Naive thymus-derived CD8-positive, alpha-beta T cell (primary cell): ENCODE data around the gene KRTAP13-4. TPM values are rescaled to one million over a fixed set of nuclear protein-coding genes. Genes with fewer than 3 reads are reported as not detected.
A peak's percentile ranks its signal among the peaks of the same experiment; 100 is the strongest.

ENCODE experiments used
- ATAC-seq, 2 donors: fragments of 150-1000 bp; cut with Tn5 transposase in 1 of 2; sonication (Bioruptor Pico), chemical (Tn5 transposase) in 1 of 2; 1 replicate in 1 of 2; 2 replicates in 1 of 2; pipeline ENCODE4 v1.10.0; 2021; ENCODE audit warnings: mild to moderate bottlenecking in 2 of 2, moderate library complexity in 2 of 2
- POLR2A ChIA-PET: fragments of 350-600 bp; sonication (Branson Sonifier 250); formaldehyde crosslinking; loops from one replicate; lab custom pipeline; 2021; ENCODE audit warnings: antibody characterized with exemption; lab: Charles Lee
- DNase-seq, 10 donors: peaks; one replicate each; pipeline versions ENCODE4 v3.0.0 to v3.0.0-alpha.2; 2020 to 2022
- H3K27ac Mint-ChIP-seq, 10 donors: one replicate each; pipeline ENCODE4 v1.8.0; 2020 to 2022; ENCODE audit warnings: mild to moderate bottlenecking in 10 of 10, mixed read lengths in 10 of 10, moderate library complexity in 4 of 10, inconsistent platforms in 1 of 10
- H3K27me3 Mint-ChIP-seq, 5 donors: one replicate each; pipeline ENCODE4 v1.8.0; 2021 to 2022; ENCODE audit warnings: mixed read lengths in 5 of 5
- H3K36me3 Mint-ChIP-seq, 3 donors: one replicate each; pipeline ENCODE4 v1.8.0; 2020 to 2022; ENCODE audit warnings: mixed read lengths in 3 of 3, mild to moderate bottlenecking in 2 of 3, inconsistent platforms in 1 of 3
- H3K4me1 Mint-ChIP-seq, 4 donors: one replicate each; pipeline ENCODE4 v1.8.0; 2021 to 2022; ENCODE audit warnings: mixed read lengths in 4 of 4
- H3K4me3 Mint-ChIP-seq, 10 donors: one replicate each; pipeline ENCODE4 v1.8.0; 2020 to 2022; ENCODE audit warnings: mild to moderate bottlenecking in 10 of 10, mixed read lengths in 10 of 10, moderate library complexity in 6 of 10, inconsistent platforms in 1 of 10
- H3K9me3 Mint-ChIP-seq, 9 donors: one replicate each; pipeline ENCODE4 v1.8.0; 2020 to 2022; ENCODE audit warnings: mixed read lengths in 9 of 9, mild to moderate bottlenecking in 3 of 9, inconsistent platforms in 1 of 9, moderate library complexity in 1 of 9
- polyA plus RNA-seq, 3 donors: library from polyadenylated mRNA; unstranded; fragments of 300-500 nt; fragmentation: Illumina TruSeq; gene quantifications; one replicate each; pipeline ENCODE4 v1.2.3, GENCODE V29; 2021
- total RNA-seq, 8 experiments: library from RNA in 2 of 8; stranded (reverse) in 2 of 8; gene quantifications; one replicate each; pipeline ENCODE4 v1.2.3 and lab custom pipeline; 2021 to 2026

Gene KRTAP13-4
- not detected for total RNA-seq
- polyA plus RNA-seq = not detected
- total RNA-seq (lab: John Stamatoyannopoulos, UW) = 0 reads per million in 6 experiments

GRCh38 chr21:30430170-30430655 is at the start of gene KRTAP13-4:
Gene KRTAP13-4, plus strand, starts transcription at chr21:30430220. Its CDS starts 56 bp downstream, at chr21:30430276.
- H3K27me3 Mint-ChIP-seq = peaks cover 0 to 15% (median 3%) of the 10 kb centered on the region in 5 donors
- no peak within 1 kb of the TSS for H3K27ac Mint-ChIP-seq
- ATAC-seq (no peak), DNase-seq (no peak)
- POLR2A ChIA-PET = no interaction called here
- no peak within 1 kb of the TSS for H3K4me3 Mint-ChIP-seq
- H3K9me3 Mint-ChIP-seq = peaks cover 0 to 2% (median 0%) of the 10 kb centered on the region in 9 donors
- no peaks in the 10 kb centered on the region for H3K36me3 Mint-ChIP-seq
- no peaks in the 10 kb centered on the region for H3K4me1 Mint-ChIP-seq

- Mint-ChIP-seq H3K9me3 (peaks cover 0 to 7% (median 0%) of the 10 kb centered on the region in 9 donors), H3K36me3 (no peaks in the 10 kb centered on the region), H3K4me3 (no peak overlapping the region), H3K27ac (no peak overlapping the region), H3K4me1 (no peaks in the 10 kb centered on the region), H3K27me3 (peaks cover 2 to 18% (median 5%) of the 10 kb centered on the region in 5 donors)
- POLR2A ChIA-PET = no interaction called here
- DNase-seq (no peak), ATAC-seq (no peak)
These were observed 47.8 kb upstream of the KRTAP13-4 start for GRCh38 chr21:30382201-30382600.

DNA sequence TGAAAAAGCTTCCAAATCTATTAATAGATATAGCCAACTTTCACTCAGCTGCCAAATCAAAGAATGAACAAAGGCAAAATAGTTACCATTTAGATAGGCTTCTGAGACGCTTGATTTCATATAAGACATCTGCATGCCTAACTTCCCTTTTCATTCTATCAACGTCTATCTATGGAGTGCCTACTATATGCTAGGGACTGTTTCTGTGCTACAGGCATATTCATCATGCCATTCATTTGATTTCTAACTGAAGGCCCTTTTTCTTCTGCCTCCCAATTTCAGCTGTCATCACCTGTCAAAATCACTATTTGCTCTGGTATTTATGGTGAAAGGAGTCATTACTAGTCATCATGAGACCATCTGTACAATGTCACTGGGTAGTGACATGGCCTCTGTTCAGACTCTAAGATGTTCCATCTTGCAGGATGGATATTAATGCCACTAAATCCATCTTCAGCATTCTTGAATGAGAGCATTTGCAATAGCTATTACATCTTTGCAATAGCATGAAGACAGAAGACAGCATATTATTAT is 38.5 kb upstream of the KRTAP13-4 start:
- no peaks in the 10 kb centered on the region for H3K36me3 Mint-ChIP-seq
- H3K27me3 Mint-ChIP-seq = peaks cover 2 to 17% (median 3%) of the 10 kb centered on the region in 5 donors
- peaks cover 0 to 16% (median 5%) of the 10 kb centered on the region in 9 donors for H3K9me3 Mint-ChIP-seq
- no peak for DNase-seq
- H3K4me1 Mint-ChIP-seq = no peaks in the 10 kb centered on the region
- ATAC-seq = no peak
- POLR2A ChIA-PET = no interaction called here
- H3K4me3 Mint-ChIP-seq = no peak overlapping the region
- H3K27ac Mint-ChIP-seq = no peak overlapping the region

DNA sequence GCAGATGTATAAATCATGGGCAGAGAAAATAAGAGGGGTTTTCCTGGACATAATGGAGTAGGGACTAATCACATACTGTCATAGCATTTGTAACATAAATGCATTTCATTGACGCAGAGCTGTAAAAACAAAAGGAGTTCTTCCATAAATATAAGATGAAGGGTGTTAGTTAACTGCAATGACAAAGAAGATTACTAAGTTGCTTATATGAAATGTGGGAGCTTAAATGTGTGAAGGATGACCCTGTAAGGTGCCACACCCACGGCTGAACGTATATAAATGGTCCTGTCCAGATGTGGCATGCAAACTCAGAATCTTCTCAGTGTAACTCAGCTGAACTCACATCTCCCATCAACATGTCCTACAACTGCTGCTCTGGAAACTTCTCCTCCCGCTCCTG is 34.3 kb upstream of the KRTAP13-4 start, which contains the start of gene KRTAP13-1:
TSS of gene KRTAP13-1 (plus strand) at position 301 of the 400 bp plus-strand sequence. CDS start at position 357, 56 bp downstream.
- Mint-ChIP-seq H3K4me1 (no peaks in the 10 kb centered on the region), H3K36me3 (no peaks in the 10 kb centered on the region), H3K9me3 (peaks cover 0 to 6% (median 1%) of the 10 kb centered on the region in 9 donors), H3K27ac (no peak within 1 kb of the TSS), H3K27me3 (peaks cover 5 to 22% (median 10%) of the 10 kb centered on the region in 5 donors), H3K4me3 (no peak within 1 kb of the TSS)
- ATAC-seq (no peak), DNase-seq (no peak)
- POLR2A ChIA-PET = no interaction called here

GRCh38 chr21:30408782-30409494 is 21.1 kb upstream of the KRTAP13-4 start:
- Mint-ChIP-seq H3K4me1 (no peaks in the 10 kb centered on the region), H3K27me3 (peaks cover 6 to 30% (median 12%) of the 10 kb centered on the region in 5 donors), H3K27ac (no peak overlapping the region), H3K9me3 (peaks cover 2 to 25% (median 10%) of the 10 kb centered on the region in 9 donors), H3K36me3 (peaks cover 0 to 12% (median 0%) of the 10 kb centered on the region in 3 donors), H3K4me3 (no peak overlapping the region)
- ATAC-seq = no peak
- POLR2A ChIA-PET = no interaction called here
- no peak for DNase-seq

DNA sequence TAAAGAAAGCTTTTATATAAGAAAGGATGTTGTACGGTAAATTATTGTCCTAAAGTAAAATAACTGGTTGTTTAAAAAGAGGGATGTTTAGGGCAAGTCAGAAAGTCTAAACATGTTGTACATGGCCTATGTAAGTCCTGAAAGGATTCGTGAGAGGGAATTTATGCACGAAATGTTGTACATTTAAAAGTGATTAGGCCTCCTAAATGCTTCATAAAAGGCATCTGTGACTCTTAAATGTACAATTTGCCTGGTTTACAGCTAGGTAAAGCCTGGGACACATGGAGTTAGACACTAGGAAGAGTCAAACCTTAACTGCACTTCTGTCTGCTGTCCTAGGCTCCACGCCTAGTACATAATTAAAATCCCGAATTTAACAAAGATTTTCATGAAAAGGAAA is 14.0 kb upstream of the KRTAP13-4 start:
- Mint-ChIP-seq H3K4me3 (no peak overlapping the region), H3K4me1 (no peaks in the 10 kb centered on the region), H3K27ac (no peak overlapping the region), H3K36me3 (no peaks in the 10 kb centered on the region), H3K27me3 (peaks cover 0 to 5% (median 0%) of the 10 kb centered on the region in 5 donors), H3K9me3 (peaks cover 0 to 5% (median 0%) of the 10 kb centered on the region in 9 donors)
- DNase-seq = no peak
- POLR2A ChIA-PET = no interaction called here
- no peak for ATAC-seq

DNA sequence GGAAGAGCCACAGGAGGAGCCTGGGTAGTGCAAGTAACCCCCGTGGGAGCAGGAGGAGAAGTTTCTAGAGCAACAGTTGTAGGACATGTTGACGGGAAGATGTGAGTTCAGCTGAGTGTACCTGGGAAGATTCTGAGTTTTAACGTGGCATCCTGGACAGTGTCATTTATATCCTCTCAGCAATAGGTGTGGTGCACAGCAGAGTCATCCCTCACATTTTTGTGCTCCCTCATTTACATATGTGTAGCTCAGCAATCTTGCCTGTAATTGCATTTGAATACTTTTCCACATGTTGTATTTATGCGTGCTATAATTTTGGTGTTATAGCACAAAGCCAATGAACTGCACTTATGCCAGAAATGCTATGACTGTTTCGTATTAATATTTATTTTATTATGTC is 4.2 kb upstream of the KRTAP13-4 start, which contains the start of gene KRTAP13-3:
TSS of gene KRTAP13-3 (minus strand) at position 101 of the 400 bp plus-strand sequence. CDS start at position 87, 14 bp downstream.
- Mint-ChIP-seq H3K27ac (peak within 1 kb of the TSS in 1 of 10 donors; percentile 46), H3K36me3 (no peaks in the 10 kb centered on the region), H3K27me3 (peaks cover 0 to 10% (median 0%) of the 10 kb centered on the region in 5 donors), H3K9me3 (peaks cover 0 to 4% (median 0%) of the 10 kb centered on the region in 9 donors), H3K4me1 (no peaks in the 10 kb centered on the region), H3K4me3 (no peak within 1 kb of the TSS)
- POLR2A ChIA-PET = no interaction called here
- no peak for ATAC-seq
- no peak for DNase-seq

GRCh38 chr21:30426731-30427130 is 3.3 kb upstream of the KRTAP13-4 start:
- H3K27me3 Mint-ChIP-seq = peaks cover 0 to 14% (median 2%) of the 10 kb centered on the region in 5 donors
- no peaks in the 10 kb centered on the region for H3K36me3 Mint-ChIP-seq
- H3K4me3 Mint-ChIP-seq = no peak overlapping the region
- no peak overlapping the region for H3K27ac Mint-ChIP-seq
- peaks cover 0 to 4% (median 0%) of the 10 kb centered on the region in 9 donors for H3K9me3 Mint-ChIP-seq
- POLR2A ChIA-PET = no interaction called here
- ATAC-seq (no peak), DNase-seq (no peak)
- H3K4me1 Mint-ChIP-seq = no peaks in the 10 kb centered on the region

- H3K27me3 Mint-ChIP-seq = peaks cover 1 to 24% (median 4%) of the 10 kb centered on the region in 5 donors
- DNase-seq (no peak), ATAC-seq (no peak)
- POLR2A ChIA-PET = no interaction called here
- no peaks in the 10 kb centered on the region for H3K4me1 Mint-ChIP-seq
- H3K4me3 Mint-ChIP-seq = no peak overlapping the region
- peaks cover 0 to 3% (median 0%) of the 10 kb centered on the region in 9 donors for H3K9me3 Mint-ChIP-seq
- no peaks in the 10 kb centered on the region for H3K36me3 Mint-ChIP-seq
- no peak overlapping the region for H3K27ac Mint-ChIP-seq
These were observed 4.1 kb downstream of the KRTAP13-4 start for GRCh38 chr21:30434033-30434631.

DNA sequence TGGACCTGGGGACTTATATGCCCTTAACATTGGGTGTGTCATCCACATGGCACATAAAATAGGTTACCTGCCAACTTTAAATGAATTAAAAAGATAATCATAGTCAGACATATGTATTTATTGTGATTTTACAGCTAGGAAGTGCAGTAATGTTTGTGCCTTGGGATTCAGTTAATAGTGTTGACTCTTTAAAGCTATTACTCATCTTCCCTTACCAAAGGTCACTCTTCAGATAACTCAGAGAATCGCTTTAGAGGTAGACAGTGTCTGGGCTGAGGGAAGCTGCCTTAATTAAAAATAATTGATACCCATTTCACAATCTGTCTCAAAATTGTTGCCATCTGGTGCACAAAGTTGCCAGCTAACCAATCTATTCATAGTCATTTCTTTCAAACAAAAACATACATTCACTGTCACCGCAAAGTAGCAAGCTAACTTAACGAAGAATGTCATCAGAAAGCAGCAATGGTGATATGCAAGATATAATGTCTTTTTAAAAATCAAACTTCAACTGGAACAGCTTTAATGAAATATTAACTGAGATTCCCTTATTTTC is 7.1 kb downstream of the KRTAP13-4 start:
- no peak overlapping the region for H3K27ac Mint-ChIP-seq
- peaks cover 0 to 3% (median 0%) of the 10 kb centered on the region in 9 donors for H3K9me3 Mint-ChIP-seq
- H3K27me3 Mint-ChIP-seq = peaks cover 3 to 25% (median 7%) of the 10 kb centered on the region in 5 donors
- H3K4me3 Mint-ChIP-seq = no peak overlapping the region
- no peaks in the 10 kb centered on the region for H3K36me3 Mint-ChIP-seq
- POLR2A ChIA-PET = no interaction called here
- ATAC-seq (no peak), DNase-seq (no peak)
- H3K4me1 Mint-ChIP-seq = no peaks in the 10 kb centered on the region

- H3K27ac Mint-ChIP-seq = no peak within 1 kb of the TSS
- ATAC-seq (no peak), DNase-seq (no peak)
- no peak within 1 kb of the TSS for H3K4me3 Mint-ChIP-seq
- H3K9me3 Mint-ChIP-seq = peaks cover 0 to 3% (median 0%) of the 10 kb centered on the region in 9 donors
- POLR2A ChIA-PET = no interaction called here
- H3K27me3 Mint-ChIP-seq = peaks cover 3 to 25% (median 7%) of the 10 kb centered on the region in 5 donors
- no peaks in the 10 kb centered on the region for H3K4me1 Mint-ChIP-seq
- H3K36me3 Mint-ChIP-seq = no peaks in the 10 kb centered on the region
These were observed 10.0 kb downstream of the KRTAP13-4 start, which contains the start of gene KRTAP15-1 for GRCh38 chr21:30439975-30440374. Gene KRTAP15-1, plus strand, starts transcription at chr21:30440275. Its CDS starts 53 bp downstream, at chr21:30440328.

- Mint-ChIP-seq H3K4me3 (no peak overlapping the region), H3K27ac (no peak overlapping the region)
These were observed 13.2 kb downstream of the KRTAP13-4 start for GRCh38 chr21:30443226-30443625.

More at GRCh38 chr21:30443226-30443625, 13.2 kb downstream of the KRTAP13-4 start:
- DNase-seq (no peak), ATAC-seq (no peak)
- Mint-ChIP-seq H3K4me1 (peaks cover 0 to 1% (median 0%) of the 10 kb centered on the region in 4 donors), H3K36me3 (no peaks in the 10 kb centered on the region), H3K27me3 (peaks cover 0 to 23% (median 5%) of the 10 kb centered on the region in 5 donors), H3K9me3 (peaks cover 0 to 2% (median 0%) of the 10 kb centered on the region in 9 donors)
- POLR2A ChIA-PET = no interaction called here
